Osteoblast (primary cell): ENCODE data around the gene FOXC1. TPM values are rescaled to one million over a fixed set of nuclear protein-coding genes. Genes with fewer than 3 reads are reported as not detected.
A peak's percentile ranks its signal among the peaks of the same experiment; 100 is the strongest.

Source experiments
- DNase-seq: peaks from one replicate; pipeline ENCODE4 v3.0.0; 2011; ENCODE audit warnings: low spot score, mixed read lengths; ENCODE audit not compliant: insufficient read length; ENCODE audit errors: missing footprints
- H2AFZ ChIP-seq: 2 replicates; pipeline ENCODE4 v1.6.0; 2011; ENCODE audit warnings: mild to moderate bottlenecking, low read length
- H3K27ac ChIP-seq: 2 replicates; pipeline ENCODE4 v1.5.1; 2011; ENCODE audit warnings: mild to moderate bottlenecking, low read depth, low read length, moderate library complexity
- H3K27me3 ChIP-seq: 2 replicates; pipeline ENCODE4 v1.6.0; 2012; ENCODE audit warnings: mild to moderate bottlenecking, control low read depth, inconsistent platforms, low read length, moderate library complexity; ENCODE audit not compliant: insufficient read depth
- H3K36me3 ChIP-seq: 2 replicates; pipeline ENCODE4 v1.5.1; 2011; ENCODE audit warnings: mild to moderate bottlenecking, low read length, control low read depth, moderate library complexity; ENCODE audit not compliant: insufficient read depth
- H3K4me1 ChIP-seq: 2 replicates; pipeline ENCODE4 v1.5.1; 2011; ENCODE audit warnings: mild to moderate bottlenecking, low read length, control low read depth, moderate library complexity; ENCODE audit not compliant: insufficient read depth
- H3K4me2 ChIP-seq: 2 replicates; pipeline ENCODE4 v1.6.0; 2011; ENCODE audit warnings: mild to moderate bottlenecking, low read length; ENCODE audit not compliant: insufficient read depth
- H3K4me3 ChIP-seq: fragments of 200-600 bp; sonication (generic); 3 replicates; pipeline ENCODE4 v1.5.1; 2012; ENCODE audit warnings: mild to moderate bottlenecking, low read length, inconsistent platforms; ENCODE audit not compliant: insufficient read depth
- H3K79me2 ChIP-seq: 2 replicates; pipeline ENCODE4 v1.6.0; 2012; ENCODE audit warnings: mild to moderate bottlenecking, low read length, control low read depth, inconsistent platforms; ENCODE audit not compliant: insufficient read depth
- H3K9me3 ChIP-seq: 2 replicates; pipeline ENCODE4 v1.5.1; 2011; ENCODE audit warnings: low read depth, low read length, control low read depth
- H4K20me1 ChIP-seq: 2 replicates; pipeline ENCODE4 v1.6.0; 2012; ENCODE audit warnings: mild to moderate bottlenecking, low read length, control low read depth; ENCODE audit not compliant: insufficient read depth
- total RNA-seq: library from RNA; depleted of rRNA; stranded (reverse); fragments of >200 nt; gene quantifications from 2 replicates; pipeline ENCODE4 v1.2.3, GENCODE V29; 2012
- TF ChIP-seq, protein P1 (sequence below): IDR thresholded peaks from 2 replicates; pipeline ENCODE4 v1.5.1; 2011; ENCODE audit warnings: mild to moderate bottlenecking, low read depth, low read length, moderate library complexity; ENCODE audit errors: extremely low read depth

FOXC1 gene
- total RNA-seq, 1 donor: 39.4 TPM

DNA sequence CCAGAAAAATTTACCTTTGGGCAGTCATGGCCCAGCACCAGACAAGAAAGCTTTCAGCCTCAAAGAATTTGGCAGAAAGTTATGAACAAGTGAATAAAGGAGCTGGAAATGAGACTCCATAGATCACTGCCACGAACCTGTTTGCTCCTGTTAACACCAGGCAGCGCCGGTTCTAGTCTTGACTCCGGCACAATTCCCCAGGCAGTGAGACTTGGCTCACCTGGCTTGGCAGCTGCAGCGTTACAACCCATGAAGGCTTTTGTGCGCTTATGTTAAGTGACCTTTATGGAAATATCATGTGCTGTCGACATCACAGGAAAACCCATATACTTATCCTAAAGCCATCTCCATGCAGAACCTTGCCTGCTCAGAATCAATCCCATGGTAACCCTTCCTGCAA is 22.2 kb upstream of the FOXC1 start:
- peaks cover 2% of the 10 kb centered on the region for H3K9me3 ChIP-seq
- H3K4me3 ChIP-seq: no peak overlapping the region
- H2AFZ ChIP-seq: no peak overlapping the region
- no peak overlapping the region for H3K27ac ChIP-seq
- no peaks in the 10 kb centered on the region for H3K79me2 ChIP-seq
- H3K27me3 ChIP-seq: peaks cover 43% of the 10 kb centered on the region
- H4K20me1 ChIP-seq: no peaks in the 10 kb centered on the region
- H3K4me1 ChIP-seq: no peaks in the 10 kb centered on the region
- H3K4me2 ChIP-seq: no peak overlapping the region
- TF ChIP-seq, protein P1, sequence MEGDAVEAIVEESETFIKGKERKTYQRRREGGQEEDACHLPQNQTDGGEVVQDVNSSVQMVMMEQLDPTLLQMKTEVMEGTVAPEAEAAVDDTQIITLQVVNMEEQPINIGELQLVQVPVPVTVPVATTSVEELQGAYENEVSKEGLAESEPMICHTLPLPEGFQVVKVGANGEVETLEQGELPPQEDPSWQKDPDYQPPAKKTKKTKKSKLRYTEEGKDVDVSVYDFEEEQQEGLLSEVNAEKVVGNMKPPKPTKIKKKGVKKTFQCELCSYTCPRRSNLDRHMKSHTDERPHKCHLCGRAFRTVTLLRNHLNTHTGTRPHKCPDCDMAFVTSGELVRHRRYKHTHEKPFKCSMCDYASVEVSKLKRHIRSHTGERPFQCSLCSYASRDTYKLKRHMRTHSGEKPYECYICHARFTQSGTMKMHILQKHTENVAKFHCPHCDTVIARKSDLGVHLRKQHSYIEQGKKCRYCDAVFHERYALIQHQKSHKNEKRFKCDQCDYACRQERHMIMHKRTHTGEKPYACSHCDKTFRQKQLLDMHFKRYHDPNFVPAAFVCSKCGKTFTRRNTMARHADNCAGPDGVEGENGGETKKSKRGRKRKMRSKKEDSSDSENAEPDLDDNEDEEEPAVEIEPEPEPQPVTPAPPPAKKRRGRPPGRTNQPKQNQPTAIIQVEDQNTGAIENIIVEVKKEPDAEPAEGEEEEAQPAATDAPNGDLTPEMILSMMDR: no peak
- H3K36me3 ChIP-seq: no peaks in the 10 kb centered on the region
- no peak for DNase-seq

DNA sequence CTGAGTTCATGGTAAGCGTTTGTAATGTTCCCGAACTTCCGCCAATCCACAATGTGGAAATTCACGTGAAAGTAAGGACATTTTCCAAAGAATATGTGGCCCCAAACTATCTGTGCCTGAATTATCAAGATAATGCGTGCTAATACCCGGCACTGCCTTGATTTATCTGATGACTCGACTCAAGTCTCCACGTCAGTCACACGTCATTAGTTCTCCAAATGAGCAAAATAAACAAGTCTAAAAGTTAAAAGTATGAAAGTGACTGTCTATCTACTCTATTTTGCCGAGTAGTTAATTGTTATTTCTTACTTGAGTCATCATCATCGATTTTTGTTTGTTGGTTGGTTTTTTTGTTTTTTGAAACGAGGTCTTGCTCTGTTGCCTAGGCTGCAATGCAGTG is 21.7 kb upstream of the FOXC1 start:
- H2AFZ ChIP-seq: no peak overlapping the region
- TF ChIP-seq, protein P1: no peak
- DNase-seq: no peak
- H3K4me1 ChIP-seq: no peaks in the 10 kb centered on the region
- peaks cover 2% of the 10 kb centered on the region for H3K9me3 ChIP-seq
- H3K27me3 ChIP-seq: peaks cover 47% of the 10 kb centered on the region
- H3K4me3 ChIP-seq: no peak overlapping the region
- H3K4me2 ChIP-seq: no peak overlapping the region
- H4K20me1 ChIP-seq: no peaks in the 10 kb centered on the region
- H3K27ac ChIP-seq: no peak overlapping the region
- H3K79me2 ChIP-seq: no peaks in the 10 kb centered on the region
- no peaks in the 10 kb centered on the region for H3K36me3 ChIP-seq

DNA sequence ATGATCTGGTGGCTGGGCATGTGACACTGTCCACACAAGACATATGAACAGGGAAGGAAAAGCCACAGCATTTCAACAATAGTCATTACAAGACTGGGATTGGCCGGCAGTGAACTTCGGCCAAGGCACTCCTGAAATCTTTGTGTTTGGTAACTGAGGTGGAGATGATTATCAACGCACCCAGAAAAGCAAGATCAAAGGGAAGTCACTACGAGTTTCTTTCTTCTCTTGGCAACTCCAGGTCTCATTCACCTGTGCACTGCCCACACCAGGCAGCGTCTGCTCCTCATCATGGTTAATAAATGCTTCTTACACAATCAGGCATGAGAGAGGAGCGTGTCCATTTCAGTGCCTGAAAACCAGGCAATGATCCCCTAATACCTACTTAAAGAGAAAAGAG is 20.5 kb upstream of the FOXC1 start:
- no peak overlapping the region for H2AFZ ChIP-seq
- no peak overlapping the region for H3K4me3 ChIP-seq
- H3K27ac ChIP-seq: no peak overlapping the region
- H3K4me2 ChIP-seq: no peak overlapping the region
- no peaks in the 10 kb centered on the region for H3K79me2 ChIP-seq
- H3K36me3 ChIP-seq: no peaks in the 10 kb centered on the region
- TF ChIP-seq, protein P1: no peak
- no peaks in the 10 kb centered on the region for H4K20me1 ChIP-seq
- peaks cover 50% of the 10 kb centered on the region for H3K27me3 ChIP-seq
- DNase-seq: peak; percentile 48
- no peaks in the 10 kb centered on the region for H3K4me1 ChIP-seq
- peaks cover 2% of the 10 kb centered on the region for H3K9me3 ChIP-seq

DNA sequence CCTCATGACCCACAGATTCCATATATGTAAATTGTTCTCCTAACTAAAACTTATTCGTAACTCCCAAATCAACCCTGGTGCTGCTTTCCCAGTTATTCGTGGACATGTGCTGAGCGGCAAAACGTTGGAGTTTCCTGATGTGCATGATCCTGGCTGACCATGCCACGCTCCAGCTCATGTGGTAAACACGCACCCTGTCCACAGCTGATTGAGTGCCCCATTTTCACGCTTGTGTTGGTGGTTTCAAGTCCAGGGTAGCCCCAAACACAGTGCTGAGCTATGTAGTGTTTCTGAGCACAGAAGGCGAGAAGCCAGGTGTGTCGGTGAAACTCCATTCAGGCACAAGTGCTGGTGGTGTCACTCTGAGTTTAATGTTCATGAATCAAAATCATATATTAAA is 19.1 kb upstream of the FOXC1 start:
- H3K4me3 ChIP-seq: no peak overlapping the region
- TF ChIP-seq, protein P1: no peak
- H3K27ac ChIP-seq: no peak overlapping the region
- DNase-seq: no peak
- no peaks in the 10 kb centered on the region for H3K4me1 ChIP-seq
- no peaks in the 10 kb centered on the region for H4K20me1 ChIP-seq
- H3K36me3 ChIP-seq: no peaks in the 10 kb centered on the region
- H3K9me3 ChIP-seq: peaks cover 2% of the 10 kb centered on the region
- no peak overlapping the region for H3K4me2 ChIP-seq
- no peak overlapping the region for H2AFZ ChIP-seq
- no peaks in the 10 kb centered on the region for H3K79me2 ChIP-seq
- H3K27me3 ChIP-seq: peaks cover 58% of the 10 kb centered on the region
